ENCODE measurements around the gene SAP30.

DNA sequence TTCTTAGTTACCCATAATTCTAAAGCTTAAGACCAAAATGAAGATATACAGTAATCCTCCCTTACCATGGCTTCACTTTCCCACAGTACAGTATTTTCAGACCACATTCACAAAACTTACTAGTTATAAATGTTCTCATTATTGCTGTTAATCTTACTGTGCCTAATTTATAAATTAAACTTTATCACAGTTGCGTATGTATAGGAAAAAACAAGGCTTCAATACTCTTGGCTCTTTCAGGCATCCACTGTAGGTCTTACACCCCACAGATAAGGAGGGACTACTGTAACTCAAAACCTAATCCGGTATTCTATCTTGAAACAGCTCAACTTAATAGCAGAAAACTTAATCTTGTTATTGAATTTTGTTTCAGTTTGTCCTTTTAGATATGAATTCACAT lies 40.2 kb upstream of the SAP30 start:
- TF ChIP-seq, protein P1, sequence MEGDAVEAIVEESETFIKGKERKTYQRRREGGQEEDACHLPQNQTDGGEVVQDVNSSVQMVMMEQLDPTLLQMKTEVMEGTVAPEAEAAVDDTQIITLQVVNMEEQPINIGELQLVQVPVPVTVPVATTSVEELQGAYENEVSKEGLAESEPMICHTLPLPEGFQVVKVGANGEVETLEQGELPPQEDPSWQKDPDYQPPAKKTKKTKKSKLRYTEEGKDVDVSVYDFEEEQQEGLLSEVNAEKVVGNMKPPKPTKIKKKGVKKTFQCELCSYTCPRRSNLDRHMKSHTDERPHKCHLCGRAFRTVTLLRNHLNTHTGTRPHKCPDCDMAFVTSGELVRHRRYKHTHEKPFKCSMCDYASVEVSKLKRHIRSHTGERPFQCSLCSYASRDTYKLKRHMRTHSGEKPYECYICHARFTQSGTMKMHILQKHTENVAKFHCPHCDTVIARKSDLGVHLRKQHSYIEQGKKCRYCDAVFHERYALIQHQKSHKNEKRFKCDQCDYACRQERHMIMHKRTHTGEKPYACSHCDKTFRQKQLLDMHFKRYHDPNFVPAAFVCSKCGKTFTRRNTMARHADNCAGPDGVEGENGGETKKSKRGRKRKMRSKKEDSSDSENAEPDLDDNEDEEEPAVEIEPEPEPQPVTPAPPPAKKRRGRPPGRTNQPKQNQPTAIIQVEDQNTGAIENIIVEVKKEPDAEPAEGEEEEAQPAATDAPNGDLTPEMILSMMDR (IDR thresholded peaks at IDR 0.05) = no peak
- no peak for TF ChIP-seq POLR2A (IDR thresholded peaks at IDR 0.05)

All from gastroesophageal sphincter (tissue), 3 donors.